ENCODE measurements around the gene SMG1. TPM values are rescaled to one million over a fixed set of nuclear protein-coding genes. Genes with fewer than 3 reads are reported as not detected.
"Not testable (repeated sequence)": the region's sequence is repeated elsewhere in the genome, so short reads cannot be mapped to it uniquely, and the experiment has no call there.

The SMG1 gene
- total RNA-seq, 2 experiments from 2014 or later: 120 to 127 TPM

- no peak overlapping the region for H3K27ac Mint-ChIP-seq
- no peaks in the 10 kb centered on the region for H3K9me3 Mint-ChIP-seq
- ATAC-seq (ENCODE audit: poor library complexity) (no peak), DNase-seq (no peak)
- H3K36me3 Mint-ChIP-seq (ENCODE audit: low read depth): no peaks in the 10 kb centered on the region
- Histone ChIP-seq H3K36me3 (ENCODE audit: insufficient read depth, low read length) (no peaks in the 10 kb centered on the region), H3K4me3 (ENCODE audit: low read length) (no peak overlapping the region), H3K27ac (ENCODE audit: low read depth in 1 of 2, low read length in 2 of 2) (no peak overlapping the region), H3K27me3 (ENCODE audit: control insufficient read depth in 1 of 2, insufficient read depth in 2 of 2, low read length in 2 of 2) (no peaks in the 10 kb centered on the region), H3K4me1 (ENCODE audit: insufficient read depth, low read length) (peaks cover 5% of the 10 kb centered on the region), H3K9me3 (ENCODE audit: control insufficient read depth in 1 of 2, insufficient read depth in 1 of 2, low read length in 2 of 2) (no peaks in the 10 kb centered on the region)
- no peaks in the 10 kb centered on the region for H3K27me3 Mint-ChIP-seq
- H3K4me3 Mint-ChIP-seq: no peak overlapping the region
- H3K4me1 Mint-ChIP-seq (ENCODE audit: low read depth): peaks cover 2% of the 10 kb centered on the region
- CTCF ChIA-PET: no interaction called here
- TF ChIP-seq CTCF (IDR thresholded peaks at IDR 0.05): no peak
- POLR2A ChIA-PET: no interaction called here
- intact Hi-C loops (cut with DNase I, micrococcal nuclease): no loop called here
Measured at GRCh38 chr16:18931756-18932155, 5.5 kb upstream of the SMG1 start.

DNA sequence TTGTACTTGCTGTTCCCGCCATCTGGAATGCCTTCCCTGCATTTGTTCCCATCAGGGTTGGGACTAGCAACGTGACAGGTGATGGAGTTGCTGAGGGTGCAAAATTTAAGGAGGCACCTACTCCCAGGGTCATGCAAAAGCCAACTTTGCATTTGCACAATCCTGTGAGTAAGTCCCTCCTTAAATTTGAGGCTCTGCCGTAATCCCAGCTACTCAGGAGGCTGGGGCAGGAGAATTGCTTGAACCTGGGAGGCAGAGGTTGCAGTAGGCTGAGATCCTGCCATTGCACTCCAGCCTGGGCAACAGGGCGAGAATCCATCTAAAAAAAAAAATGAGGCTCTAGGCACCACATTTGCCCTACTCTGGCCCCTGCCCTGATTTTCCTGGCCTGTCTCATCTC, 3.9 kb upstream of the SMG1 start:
- CTCF ChIA-PET; H3K4me1 Mint-ChIP-seq (ENCODE audit: low read depth); H3K9me3 Mint-ChIP-seq; DNase-seq; H3K36me3 Mint-ChIP-seq (ENCODE audit: low read depth); H3K27ac Mint-ChIP-seq; H3K27me3 Mint-ChIP-seq; intact Hi-C loops (cut with DNase I, micrococcal nuclease); H3K27me3 ChIP-seq (ENCODE audit: control insufficient read depth in 1 of 2, insufficient read depth in 2 of 2, low read length in 2 of 2); ATAC-seq (ENCODE audit: poor library complexity); H3K9me3 ChIP-seq (ENCODE audit: control insufficient read depth in 1 of 2, insufficient read depth in 1 of 2, low read length in 2 of 2); H3K36me3 ChIP-seq (ENCODE audit: insufficient read depth, low read length); POLR2A ChIA-PET; H3K27ac ChIP-seq (ENCODE audit: low read depth in 1 of 2, low read length in 2 of 2); H3K4me3 ChIP-seq (ENCODE audit: low read length): not testable (repeated sequence)
- peaks cover 10% of the 10 kb centered on the region for H3K4me1 ChIP-seq (ENCODE audit: insufficient read depth, low read length)
- peak overlapping the region; percentile 38 for H3K4me3 Mint-ChIP-seq

- intact Hi-C loops (cut with DNase I, micrococcal nuclease): loop anchor here in 1 of 2 experiments (5.0 kb wide), 1 partner anchor 126 kb away; the partner anchor contains the start of gene ARL6IP1
- ATAC-seq (ENCODE audit: poor library complexity); DNase-seq; H3K4me3 ChIP-seq (ENCODE audit: low read length); POLR2A ChIA-PET; H3K27me3 ChIP-seq (ENCODE audit: control insufficient read depth in 1 of 2, insufficient read depth in 2 of 2, low read length in 2 of 2); H3K36me3 Mint-ChIP-seq (ENCODE audit: low read depth); H3K36me3 ChIP-seq (ENCODE audit: insufficient read depth, low read length); H3K27me3 Mint-ChIP-seq; H3K9me3 Mint-ChIP-seq; CTCF ChIA-PET; H3K9me3 ChIP-seq (ENCODE audit: control insufficient read depth in 1 of 2, insufficient read depth in 1 of 2, low read length in 2 of 2); H3K27ac ChIP-seq (ENCODE audit: low read depth in 1 of 2, low read length in 2 of 2): not testable (repeated sequence)
- peaks cover 17% of the 10 kb centered on the region for H3K4me1 ChIP-seq (ENCODE audit: insufficient read depth, low read length)
- H3K27ac Mint-ChIP-seq: peak overlapping the region; percentile 91
- H3K4me3 Mint-ChIP-seq: peak overlapping the region; percentile 89
- H3K4me1 Mint-ChIP-seq (ENCODE audit: low read depth): peaks cover 28% of the 10 kb centered on the region
Measured at GRCh38 chr16:18928073-18928472, 1.9 kb upstream of the SMG1 start.

DNA sequence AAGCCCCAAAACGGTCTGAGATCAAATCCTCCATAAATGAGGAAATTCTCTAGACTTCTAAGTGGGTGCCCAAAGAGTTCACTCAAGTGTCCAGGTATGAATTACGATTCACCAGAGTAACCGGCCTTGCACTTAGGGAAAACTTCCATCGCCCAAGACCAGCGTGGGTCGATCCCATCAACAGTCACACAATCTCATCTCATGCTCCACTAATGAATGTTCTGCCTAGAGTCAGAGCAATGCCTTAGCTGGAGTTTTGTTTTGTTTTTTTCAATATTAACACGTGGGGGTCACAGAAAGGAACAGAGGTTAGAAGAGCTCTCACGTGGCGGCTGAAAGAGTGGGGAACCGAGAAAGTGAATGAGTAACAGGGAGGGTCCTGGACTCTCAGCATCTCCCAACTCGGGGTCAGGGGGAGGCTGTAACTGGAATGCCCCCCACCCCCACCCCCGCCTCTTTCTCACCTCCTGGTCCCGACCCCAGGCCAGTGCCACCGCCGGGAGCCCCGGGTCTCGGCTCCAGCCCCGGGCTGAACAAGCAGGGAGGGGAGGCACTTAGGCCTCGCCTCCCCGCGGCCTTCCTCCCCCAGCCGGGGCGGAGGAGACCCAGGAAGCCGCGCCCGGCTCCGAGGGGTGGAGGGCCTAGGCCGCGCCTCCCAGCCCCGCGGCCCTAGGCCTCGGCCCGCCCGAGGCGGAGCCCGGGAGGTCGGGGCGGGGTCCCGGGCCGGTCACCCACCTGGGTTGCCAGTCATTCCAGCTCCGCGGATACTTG, 808 bp downstream of the SMG1 start:
- POLR2A ChIA-PET: interaction anchor here (0.9 to 2.1 kb wide), 6 partner anchors 18 to 135 kb away, joined by 4 to 13 read pairs (median 4); partner anchors contain the start of genes ARL6IP1 and RPS15A
- intact Hi-C loops (cut with DNase I, micrococcal nuclease): loop anchor here in 1 of 2 experiments (5.0 kb wide), 1 partner anchor 123 kb away; the partner anchor contains the start of gene ARL6IP1
- not testable (repeated sequence) for H3K9me3 Mint-ChIP-seq; H3K27me3 ChIP-seq (ENCODE audit: control insufficient read depth in 1 of 2, insufficient read depth in 2 of 2, low read length in 2 of 2); H3K9me3 ChIP-seq (ENCODE audit: control insufficient read depth in 1 of 2, insufficient read depth in 1 of 2, low read length in 2 of 2); H3K36me3 ChIP-seq (ENCODE audit: insufficient read depth, low read length); H3K36me3 Mint-ChIP-seq (ENCODE audit: low read depth); H3K27me3 Mint-ChIP-seq
- CTCF ChIA-PET: interaction anchor here (0.9 to 1.5 kb wide), 2 partner anchors 120 to 124 kb away, joined by 3 to 4 read pairs; partner anchors contain the start of gene ARL6IP1
- peaks cover 32% of the 10 kb centered on the region for H3K4me1 ChIP-seq (ENCODE audit: insufficient read depth, low read length)
- DNase-seq (peak; percentile 21 to 83 (median 61)), ATAC-seq (ENCODE audit: poor library complexity) (peak; percentile 47)
- Mint-ChIP-seq H3K27ac (peak overlapping the region; percentile 91), H3K4me3 (peak overlapping the region; percentile 98), H3K4me1 (ENCODE audit: low read depth) (peaks cover 44% of the 10 kb centered on the region)
- peak overlapping the region; percentile 64 to 85 for H3K27ac ChIP-seq (ENCODE audit: low read depth in 1 of 2, low read length in 2 of 2)
- peak overlapping the region; percentile 76 for H3K4me3 ChIP-seq (ENCODE audit: low read length)

DNA sequence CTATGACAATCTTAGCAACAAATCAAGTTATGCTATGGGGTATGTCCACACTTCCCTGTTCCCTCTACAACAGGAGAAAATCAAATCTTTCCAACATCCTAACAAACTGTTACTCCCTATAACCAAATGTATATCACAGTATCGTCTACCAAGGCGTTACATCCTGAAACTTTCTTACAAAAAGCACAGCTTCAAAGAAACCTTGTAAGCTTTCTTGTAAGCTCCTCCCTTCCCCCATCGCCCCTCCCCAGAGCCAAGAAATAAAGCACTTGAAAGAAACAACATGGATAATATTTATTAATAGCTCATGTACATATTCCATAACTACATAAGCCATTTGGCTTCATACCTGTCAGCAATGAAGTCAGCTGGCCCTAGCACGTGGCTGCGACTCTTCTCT, 2.3 kb downstream of the SMG1 start:
- H3K27me3 Mint-ChIP-seq; H3K36me3 Mint-ChIP-seq (ENCODE audit: low read depth); H3K4me3 ChIP-seq (ENCODE audit: low read length); CTCF ChIA-PET; POLR2A ChIA-PET; H3K9me3 Mint-ChIP-seq; H3K27ac ChIP-seq (ENCODE audit: low read depth in 1 of 2, low read length in 2 of 2); H3K27me3 ChIP-seq (ENCODE audit: control insufficient read depth in 1 of 2, insufficient read depth in 2 of 2, low read length in 2 of 2); intact Hi-C loops (cut with DNase I, micrococcal nuclease); H3K9me3 ChIP-seq (ENCODE audit: control insufficient read depth in 1 of 2, insufficient read depth in 1 of 2, low read length in 2 of 2); H3K36me3 ChIP-seq (ENCODE audit: insufficient read depth, low read length); ATAC-seq (ENCODE audit: poor library complexity): not testable (repeated sequence)
- peak overlapping the region; percentile 98 for H3K4me3 Mint-ChIP-seq
- peak overlapping the region; percentile 75 for H3K27ac Mint-ChIP-seq
- H3K4me1 ChIP-seq (ENCODE audit: insufficient read depth, low read length): peaks cover 40% of the 10 kb centered on the region
- DNase-seq: peak in 1 of 14 experiments; percentile 47
- peaks cover 49% of the 10 kb centered on the region for H3K4me1 Mint-ChIP-seq (ENCODE audit: low read depth)

DNA sequence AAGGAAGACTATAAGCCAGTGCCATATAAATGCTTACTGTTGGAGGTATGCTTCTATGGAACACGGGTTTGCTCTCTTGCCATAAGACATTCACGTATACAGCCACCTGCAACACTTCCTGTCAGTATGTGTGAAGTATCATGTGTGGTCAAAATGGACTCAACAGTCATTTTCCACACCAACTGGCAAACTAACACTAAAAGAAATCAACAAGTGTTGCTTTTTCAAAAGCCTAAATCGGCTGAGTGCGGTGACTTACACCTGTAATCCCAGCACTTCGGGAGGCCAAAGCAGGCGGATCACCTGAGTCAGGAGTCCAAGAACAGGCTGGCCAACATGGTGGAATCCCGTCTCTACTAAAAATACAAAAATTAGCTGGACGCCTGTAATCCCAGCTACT, 3.1 kb downstream of the SMG1 start:
- POLR2A ChIA-PET; H3K9me3 ChIP-seq (ENCODE audit: control insufficient read depth in 1 of 2, insufficient read depth in 1 of 2, low read length in 2 of 2); H3K36me3 ChIP-seq (ENCODE audit: insufficient read depth, low read length); ATAC-seq (ENCODE audit: poor library complexity); CTCF ChIA-PET; H3K27ac ChIP-seq (ENCODE audit: low read depth in 1 of 2, low read length in 2 of 2); H3K27me3 ChIP-seq (ENCODE audit: control insufficient read depth in 1 of 2, insufficient read depth in 2 of 2, low read length in 2 of 2); intact Hi-C loops (cut with DNase I, micrococcal nuclease); H3K9me3 Mint-ChIP-seq; H3K27me3 Mint-ChIP-seq: not testable (repeated sequence)
- H3K4me1 Mint-ChIP-seq (ENCODE audit: low read depth): peaks cover 54% of the 10 kb centered on the region
- peaks cover 40% of the 10 kb centered on the region for H3K4me1 ChIP-seq (ENCODE audit: insufficient read depth, low read length)
- H3K4me3 Mint-ChIP-seq: peak overlapping the region; percentile 98
- DNase-seq: peak in 2 of 14 experiments; percentile 14 to 42
- H3K4me3 ChIP-seq (ENCODE audit: low read length): peak overlapping the region; percentile 5
- peaks cover 13% of the 10 kb centered on the region for H3K36me3 Mint-ChIP-seq (ENCODE audit: low read depth)
- peak overlapping the region; percentile 75 for H3K27ac Mint-ChIP-seq
